ENCODE results near the gene SERTAD4.
"Not testable (repeated sequence)": the region's sequence is repeated elsewhere in the genome, so short reads cannot be mapped to it uniquely, and the experiment has no call there.

The SERTAD4 gene

DNA sequence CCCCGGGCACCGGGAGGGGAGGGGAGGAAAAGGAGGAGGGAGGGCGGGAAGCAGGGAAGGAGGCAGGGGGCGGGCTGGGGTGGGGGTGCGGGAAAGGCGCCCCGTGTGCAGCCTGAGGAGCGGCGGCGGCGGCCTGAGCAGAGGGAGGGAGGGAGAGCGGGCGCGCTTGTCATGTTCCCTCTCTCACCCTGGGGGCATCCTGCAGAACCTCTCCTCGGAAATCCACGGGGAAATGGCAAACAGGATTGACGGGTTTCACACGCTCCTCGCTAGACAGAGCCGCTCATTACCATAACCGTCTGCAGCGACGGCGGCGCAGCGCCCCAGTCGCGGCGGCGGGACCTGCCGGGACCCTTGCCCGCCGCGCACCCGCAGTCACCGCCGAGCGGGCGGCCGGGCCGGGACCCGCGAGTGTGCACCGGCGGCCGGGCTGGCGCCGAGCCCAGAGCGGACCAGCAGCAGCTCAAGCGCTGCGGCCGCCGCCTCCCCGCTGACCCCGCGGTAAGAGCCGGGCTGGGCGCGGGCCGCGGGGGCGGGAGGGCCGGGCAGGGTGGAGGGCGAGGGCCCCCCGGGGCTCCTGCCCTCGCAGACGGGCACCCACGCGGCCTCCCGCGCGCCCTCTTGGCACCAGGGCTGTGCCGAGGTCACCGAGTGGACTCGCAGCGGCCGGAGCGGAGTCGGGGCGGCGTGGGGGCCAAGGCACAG, at the start of gene SERTAD4:
Gene SERTAD4, plus strand, starts transcription at position 286 of the 705 bp plus-strand sequence. CDS start 5,165 bp downstream, outside the sequence.
- Mint-ChIP-seq H3K36me3 (ENCODE audit: low read depth) (no peaks in the 10 kb centered on the region), H3K4me3 (peak within 1 kb of the TSS; percentile 58), H3K4me1 (peaks cover 10% of the 10 kb centered on the region), H3K27me3 (peaks cover 56% of the 10 kb centered on the region), H3K9me3 (no peaks in the 10 kb centered on the region), H3K27ac (no peak within 1 kb of the TSS)
- DNase-seq (no peak), ATAC-seq (no peak)

- ATAC-seq (no peak), DNase-seq (no peak)
- peaks cover 2% of the 10 kb centered on the region for H3K27me3 Mint-ChIP-seq
These were observed 47.5 kb upstream of the SERTAD4 start for GRCh38 chr1:210185063-210185462.

DNA sequence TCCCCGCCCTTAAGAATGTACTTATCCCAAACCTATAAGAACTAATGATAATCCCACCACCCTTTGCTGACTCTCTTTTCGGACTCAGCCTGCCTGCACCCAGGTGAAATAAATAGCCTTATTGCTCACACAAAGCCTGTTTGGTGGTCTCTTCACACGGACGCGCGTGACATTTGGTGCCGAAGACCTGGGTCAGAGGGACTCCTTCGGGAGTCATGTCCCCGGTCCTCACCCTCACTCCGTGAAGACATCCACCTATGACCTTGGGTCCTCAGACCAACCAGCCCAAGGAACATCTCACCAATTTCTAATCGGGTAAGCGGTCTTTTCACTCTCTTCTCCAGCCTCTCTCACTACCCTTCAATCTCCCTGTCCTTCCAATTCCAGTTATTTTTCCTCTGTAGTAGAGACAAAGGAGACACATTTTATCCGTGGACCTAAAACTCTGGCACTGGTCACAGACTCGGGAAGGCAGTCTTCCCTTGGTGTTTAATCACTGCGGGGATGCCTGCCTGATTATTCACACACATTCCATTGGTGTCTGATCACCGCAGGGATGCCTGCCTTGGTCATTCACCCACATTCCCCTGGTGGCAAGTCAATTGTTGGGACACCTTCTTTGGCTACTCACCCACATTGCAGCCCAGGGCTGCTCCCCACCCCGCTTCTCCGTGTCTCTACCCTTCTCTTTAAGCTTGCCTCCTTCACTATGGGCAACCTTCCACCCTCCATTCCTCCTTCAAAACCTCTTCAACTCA, 44.6 kb upstream of the SERTAD4 start:
- H3K4me1 Mint-ChIP-seq; H3K9me3 Mint-ChIP-seq; H3K27me3 Mint-ChIP-seq; H3K36me3 Mint-ChIP-seq (ENCODE audit: low read depth); ATAC-seq; H3K4me3 Mint-ChIP-seq; H3K27ac Mint-ChIP-seq; DNase-seq: not testable (repeated sequence)

More at GRCh38 chr1:210185063-210185462, 47.5 kb upstream of the SERTAD4 start:
- Mint-ChIP-seq H3K27ac (no peak overlapping the region), H3K4me3 (no peak overlapping the region), H3K36me3 (ENCODE audit: low read depth) (no peaks in the 10 kb centered on the region), H3K9me3 (no peaks in the 10 kb centered on the region), H3K4me1 (no peaks in the 10 kb centered on the region)

DNA sequence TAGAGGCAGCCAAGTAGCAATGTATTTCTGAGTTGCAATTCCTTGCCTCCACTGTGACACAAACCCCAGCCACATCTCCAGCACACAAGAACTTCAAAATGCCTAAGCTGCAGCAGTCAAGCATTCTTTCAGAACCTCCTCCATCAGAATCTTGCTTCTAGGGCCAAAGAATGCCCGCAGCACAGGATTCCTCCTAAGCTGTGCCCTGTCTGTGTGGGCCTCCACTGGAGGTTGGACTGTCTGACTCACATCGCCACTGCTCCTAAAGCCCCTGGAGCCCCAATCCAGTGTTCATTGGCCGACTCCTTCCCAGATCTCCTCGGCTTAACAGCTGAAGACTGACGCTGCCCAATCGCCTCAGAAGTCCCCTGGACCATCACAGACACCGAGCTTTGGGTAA, 43.2 kb upstream of the SERTAD4 start:
- Mint-ChIP-seq H3K36me3 (ENCODE audit: low read depth) (no peaks in the 10 kb centered on the region), H3K4me3 (no peak overlapping the region), H3K9me3 (no peaks in the 10 kb centered on the region), H3K4me1 (no peaks in the 10 kb centered on the region), H3K27ac (no peak overlapping the region), H3K27me3 (peaks cover 2% of the 10 kb centered on the region)
- DNase-seq (no peak), ATAC-seq (no peak)

GRCh38 chr1:210195635-210196160, 36.9 kb upstream of the SERTAD4 start:
- no peak overlapping the region for H3K4me3 Mint-ChIP-seq
- ATAC-seq (no peak), DNase-seq (no peak)
- no peaks in the 10 kb centered on the region for H3K27me3 Mint-ChIP-seq
- H3K9me3 Mint-ChIP-seq, result no peaks in the 10 kb centered on the region
- no peaks in the 10 kb centered on the region for H3K4me1 Mint-ChIP-seq
- no peaks in the 10 kb centered on the region for H3K36me3 Mint-ChIP-seq (ENCODE audit: low read depth)
- H3K27ac Mint-ChIP-seq, result no peak overlapping the region

DNA sequence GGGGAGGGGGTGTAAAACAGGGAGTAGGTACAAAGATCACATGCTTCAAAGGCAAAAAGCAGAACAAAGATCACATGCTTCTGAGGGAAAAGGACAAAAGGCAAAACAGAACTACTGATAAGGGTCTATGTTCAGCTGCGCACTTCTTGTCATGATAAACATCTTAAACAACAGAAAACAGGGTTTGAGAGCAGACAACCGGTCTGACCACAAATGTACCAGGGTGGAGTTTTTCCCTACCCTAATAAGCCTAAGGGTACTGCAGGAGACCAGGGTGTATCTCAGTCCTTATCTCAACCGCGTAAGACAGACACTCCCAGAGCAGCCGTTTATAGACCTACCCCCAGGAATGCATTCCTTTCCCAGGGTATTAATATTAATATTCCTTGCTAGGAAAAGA, 36.3 kb upstream of the SERTAD4 start:
- H3K9me3 Mint-ChIP-seq; ATAC-seq; H3K4me1 Mint-ChIP-seq; DNase-seq; H3K36me3 Mint-ChIP-seq (ENCODE audit: low read depth); H3K27ac Mint-ChIP-seq; H3K27me3 Mint-ChIP-seq; H3K4me3 Mint-ChIP-seq: not testable (repeated sequence)

DNA sequence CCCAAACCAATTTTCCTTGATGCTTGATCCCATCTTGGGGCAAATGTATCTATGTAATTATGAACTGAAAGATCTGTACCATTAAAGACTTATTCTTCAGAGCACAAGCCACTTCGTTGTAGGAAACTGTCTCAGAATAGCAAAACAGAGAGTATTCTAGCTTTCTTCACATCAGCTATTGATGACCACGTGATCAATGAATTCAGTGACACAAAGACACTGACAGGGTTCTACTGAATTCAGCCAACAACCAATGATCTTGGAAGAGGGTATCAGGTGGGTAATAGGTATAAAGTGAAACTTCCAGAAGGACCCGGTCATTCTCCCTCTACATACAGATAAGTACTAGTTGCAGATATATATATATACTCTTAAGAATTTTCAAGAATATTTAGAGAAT, 33.8 kb upstream of the SERTAD4 start:
- ATAC-seq (no peak), DNase-seq (no peak)

DNA sequence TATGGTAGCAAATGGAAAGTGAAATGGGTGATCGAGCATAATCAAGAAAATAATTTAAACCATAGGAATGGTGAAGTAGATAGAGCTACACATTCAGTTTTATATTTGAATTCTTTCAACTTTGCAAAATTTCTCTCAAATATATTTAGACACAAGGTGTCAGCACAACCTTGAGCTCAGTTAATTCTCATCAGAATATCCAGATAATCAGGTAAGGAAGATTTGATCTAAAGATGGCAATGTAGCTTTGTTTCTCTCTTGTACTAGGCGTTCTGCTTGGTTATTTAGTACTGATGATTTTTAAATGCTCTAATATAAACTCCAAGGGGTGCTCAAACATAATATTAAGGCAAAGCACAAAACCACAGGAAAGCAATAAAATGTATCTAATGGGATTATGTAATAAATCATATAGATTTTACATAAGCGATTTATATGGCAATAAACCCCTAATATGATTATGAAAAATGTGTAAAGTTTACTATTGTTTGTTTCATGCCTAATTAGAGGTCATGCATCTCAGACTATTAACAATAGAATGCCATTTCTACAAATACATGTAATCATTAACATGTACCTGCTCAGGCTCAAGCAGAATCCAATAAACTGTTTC, 32.4 kb upstream of the SERTAD4 start:
- H3K9me3 Mint-ChIP-seq, result no peaks in the 10 kb centered on the region
- no peaks in the 10 kb centered on the region for H3K4me1 Mint-ChIP-seq
- peaks cover 6% of the 10 kb centered on the region for H3K27me3 Mint-ChIP-seq
- ATAC-seq (no peak), DNase-seq (no peak)
- no peak overlapping the region for H3K4me3 Mint-ChIP-seq
- no peaks in the 10 kb centered on the region for H3K36me3 Mint-ChIP-seq (ENCODE audit: low read depth)
- H3K27ac Mint-ChIP-seq, result no peak overlapping the region

More for the DNA sequence above, 33.8 kb upstream of the SERTAD4 start:
- Mint-ChIP-seq H3K9me3 (no peaks in the 10 kb centered on the region), H3K36me3 (ENCODE audit: low read depth) (no peaks in the 10 kb centered on the region), H3K27me3 (peaks cover 5% of the 10 kb centered on the region), H3K4me1 (no peaks in the 10 kb centered on the region), H3K4me3 (no peak overlapping the region), H3K27ac (no peak overlapping the region)

- peaks cover 12% of the 10 kb centered on the region for H3K27me3 Mint-ChIP-seq
- no peak overlapping the region for H3K4me3 Mint-ChIP-seq
- no peaks in the 10 kb centered on the region for H3K9me3 Mint-ChIP-seq
- no peaks in the 10 kb centered on the region for H3K36me3 Mint-ChIP-seq (ENCODE audit: low read depth)
- ATAC-seq (no peak), DNase-seq (no peak)
- no peaks in the 10 kb centered on the region for H3K4me1 Mint-ChIP-seq
- H3K27ac Mint-ChIP-seq, result no peak overlapping the region
These were observed 30.9 kb upstream of the SERTAD4 start for GRCh38 chr1:210201681-210202080.

- Mint-ChIP-seq H3K4me1 (no peaks in the 10 kb centered on the region), H3K9me3 (no peaks in the 10 kb centered on the region), H3K27me3 (peaks cover 22% of the 10 kb centered on the region), H3K4me3 (no peak overlapping the region), H3K27ac (no peak overlapping the region), H3K36me3 (ENCODE audit: low read depth) (no peaks in the 10 kb centered on the region)
- no peak for ATAC-seq
- DNase-seq, result no peak
These were observed 24.8 kb upstream of the SERTAD4 start for GRCh38 chr1:210207597-210208450.

DNA sequence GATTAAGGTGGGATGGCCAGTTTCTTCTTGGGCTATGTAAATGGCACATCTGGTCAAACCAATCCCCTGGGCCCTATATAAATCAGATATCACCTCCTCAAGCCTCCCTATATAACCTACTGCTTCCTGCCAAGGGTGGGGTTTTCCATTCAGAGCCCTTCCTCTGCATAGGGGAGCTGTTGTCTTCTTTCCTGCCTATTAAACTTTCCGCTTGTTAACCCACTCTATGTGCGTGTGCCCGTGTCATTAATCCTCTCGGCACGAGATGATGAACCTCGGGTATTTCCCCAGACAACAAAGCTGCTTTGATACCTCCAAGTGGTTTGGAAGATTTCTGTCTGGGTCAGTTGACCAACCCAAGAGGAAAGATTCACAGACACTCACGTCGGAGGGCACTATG, 19.3 kb upstream of the SERTAD4 start:
- ATAC-seq, result no peak
- Mint-ChIP-seq H3K36me3 (ENCODE audit: low read depth) (no peaks in the 10 kb centered on the region), H3K4me1 (no peaks in the 10 kb centered on the region), H3K4me3 (no peak overlapping the region), H3K27me3 (peaks cover 15% of the 10 kb centered on the region), H3K9me3 (no peaks in the 10 kb centered on the region), H3K27ac (no peak overlapping the region)
- DNase-seq, result no peak

GRCh38 chr1:210214573-210215409, 17.8 kb upstream of the SERTAD4 start:
- peaks cover 19% of the 10 kb centered on the region for H3K27me3 Mint-ChIP-seq
- no peak overlapping the region for H3K4me3 Mint-ChIP-seq
- no peak overlapping the region for H3K27ac Mint-ChIP-seq
- no peaks in the 10 kb centered on the region for H3K9me3 Mint-ChIP-seq
- ATAC-seq, result no peak
- no peak for DNase-seq
- no peaks in the 10 kb centered on the region for H3K36me3 Mint-ChIP-seq (ENCODE audit: low read depth)
- H3K4me1 Mint-ChIP-seq, result no peaks in the 10 kb centered on the region

GRCh38 chr1:210217482-210217881, 15.1 kb upstream of the SERTAD4 start:
- ATAC-seq (no peak), DNase-seq (no peak)
- Mint-ChIP-seq H3K4me1 (no peaks in the 10 kb centered on the region), H3K4me3 (no peak overlapping the region), H3K27ac (no peak overlapping the region), H3K27me3 (peaks cover 27% of the 10 kb centered on the region), H3K9me3 (no peaks in the 10 kb centered on the region), H3K36me3 (ENCODE audit: low read depth) (no peaks in the 10 kb centered on the region)
